Endothelial cell of hepatic sinusoid (primary cell): ENCODE measurements around the gene NDUFS5.
"Not testable (repeated sequence)": the region's sequence is repeated elsewhere in the genome, so short reads cannot be mapped to it uniquely, and the experiment has no call there.

Experiments
- in situ Hi-C: cut with HindIII; loops from 2 replicates; pipeline ENCODE4 v1.10.0; 2017; ENCODE audit warnings: low sequenced_read_pairs

NDUFS5 gene

DNA sequence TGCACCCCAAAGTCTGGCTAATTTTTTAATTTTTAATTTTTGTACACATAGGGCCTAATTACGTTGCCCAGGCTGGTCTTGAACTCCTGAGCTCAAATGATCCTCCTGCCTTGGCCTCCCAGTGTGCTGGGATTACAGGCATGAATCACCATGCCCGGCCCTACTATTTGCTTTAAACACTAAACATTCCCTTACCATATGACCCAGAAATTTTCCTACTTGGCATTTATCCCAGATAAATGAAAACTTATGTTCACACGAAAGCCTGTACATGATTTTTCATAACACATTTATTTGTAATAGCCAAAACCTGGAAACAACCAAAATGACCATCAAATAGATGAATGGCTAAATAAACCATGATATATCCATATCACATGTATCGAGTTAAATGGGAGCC is 35.8 kb downstream of the NDUFS5 start:
- in situ Hi-C loops: no loop called here

DNA sequence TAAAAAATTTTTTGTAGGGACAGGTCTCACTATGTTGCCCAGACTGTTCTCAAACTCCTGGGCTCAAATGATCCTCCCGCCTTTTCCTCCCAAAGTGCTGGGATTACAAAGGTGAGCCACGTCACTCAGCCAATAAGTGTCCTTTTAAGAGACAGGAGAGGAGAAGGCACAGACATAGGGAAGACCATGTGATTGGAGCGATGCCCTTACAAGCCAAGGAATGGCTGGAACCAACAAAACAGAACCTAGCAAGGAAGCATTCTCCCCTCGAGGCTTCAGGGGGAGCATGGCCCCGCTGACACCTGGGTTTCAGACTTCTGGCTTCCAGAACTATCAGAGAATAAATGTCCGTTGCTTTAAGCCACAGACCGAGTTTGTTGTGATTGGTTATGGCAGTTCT is 37.0 kb downstream of the NDUFS5 start:
- in situ Hi-C loops: no loop called here

DNA sequence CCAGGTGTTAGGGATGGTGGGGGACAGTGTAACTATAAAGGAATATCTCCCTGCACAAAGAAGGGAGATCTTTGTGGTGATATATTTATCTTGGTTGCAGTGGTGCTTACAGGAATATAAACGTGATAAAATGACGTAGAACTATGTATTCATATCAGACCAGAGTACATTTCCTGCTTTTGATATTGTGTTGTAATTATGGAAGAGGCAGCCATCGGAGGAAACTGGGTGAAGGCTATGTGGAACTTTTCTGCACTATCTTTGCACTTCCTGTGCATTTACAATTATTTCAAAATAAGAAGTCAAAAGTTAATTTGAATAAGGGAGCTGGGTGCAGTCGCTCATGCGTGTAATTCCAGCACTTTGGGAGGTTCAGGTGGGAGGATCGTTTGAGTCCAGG is 37.6 kb downstream of the NDUFS5 start:
- in situ Hi-C loops: no loop called here

DNA sequence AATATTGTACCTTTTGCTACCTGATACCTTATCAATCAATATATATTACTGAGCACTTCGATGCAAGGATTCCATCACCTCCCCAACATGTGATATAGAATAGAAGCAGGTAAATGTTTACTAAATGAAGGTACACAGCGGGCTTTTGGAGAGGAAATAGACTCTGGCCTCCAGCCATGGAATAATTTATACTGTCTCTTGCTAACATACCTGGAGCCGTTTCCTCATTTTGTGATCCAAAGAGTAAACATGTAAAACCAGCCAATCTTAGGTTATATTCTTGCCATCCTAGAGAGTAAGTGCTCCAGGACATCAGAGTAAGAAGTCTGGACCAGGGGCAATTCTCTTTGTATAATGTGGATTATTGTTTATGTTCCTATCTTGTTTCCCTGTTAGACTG is 39.4 kb downstream of the NDUFS5 start:
- in situ Hi-C loops: no loop called here

DNA sequence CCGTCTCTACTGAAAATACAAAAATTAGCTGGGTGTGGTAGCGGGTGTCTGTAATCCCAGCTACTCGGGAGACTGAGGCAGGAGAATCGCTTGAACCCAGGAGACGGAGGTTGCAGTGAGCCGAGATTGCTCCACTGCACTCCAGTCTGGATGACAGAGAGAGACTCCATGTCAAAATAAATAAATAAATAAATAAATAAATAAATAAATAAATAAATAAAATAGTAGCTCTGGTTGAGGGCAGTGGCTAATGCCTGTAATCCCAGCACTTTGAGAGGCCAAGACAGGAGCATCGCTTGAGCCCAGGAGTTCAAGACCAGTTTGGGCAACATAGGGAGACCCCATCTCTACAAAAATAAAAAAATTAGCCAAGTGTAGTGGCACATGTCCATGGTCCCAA is 42.1 kb downstream of the NDUFS5 start:
- in situ Hi-C loops: not testable (repeated sequence)

DNA sequence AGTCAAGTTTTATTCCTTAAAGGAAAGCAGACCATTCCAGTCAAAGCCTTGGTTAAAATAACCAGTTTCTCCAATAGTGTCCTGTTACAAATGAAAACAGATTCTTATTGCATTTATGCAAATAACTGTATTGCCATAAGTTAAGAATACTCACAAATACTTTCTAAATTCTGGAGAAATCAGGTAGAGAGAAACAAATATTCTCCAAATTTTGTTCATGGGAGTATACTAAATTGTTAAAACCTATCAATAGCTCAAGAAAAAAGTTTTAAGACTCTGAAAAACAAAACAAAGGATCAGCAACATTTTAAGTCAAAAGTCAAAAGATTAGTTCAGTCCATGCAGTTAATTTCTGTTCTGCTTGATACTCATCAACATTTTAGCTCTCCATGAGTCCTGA is 45.4 kb downstream of the NDUFS5 start:
- in situ Hi-C loops: not testable (repeated sequence)

DNA sequence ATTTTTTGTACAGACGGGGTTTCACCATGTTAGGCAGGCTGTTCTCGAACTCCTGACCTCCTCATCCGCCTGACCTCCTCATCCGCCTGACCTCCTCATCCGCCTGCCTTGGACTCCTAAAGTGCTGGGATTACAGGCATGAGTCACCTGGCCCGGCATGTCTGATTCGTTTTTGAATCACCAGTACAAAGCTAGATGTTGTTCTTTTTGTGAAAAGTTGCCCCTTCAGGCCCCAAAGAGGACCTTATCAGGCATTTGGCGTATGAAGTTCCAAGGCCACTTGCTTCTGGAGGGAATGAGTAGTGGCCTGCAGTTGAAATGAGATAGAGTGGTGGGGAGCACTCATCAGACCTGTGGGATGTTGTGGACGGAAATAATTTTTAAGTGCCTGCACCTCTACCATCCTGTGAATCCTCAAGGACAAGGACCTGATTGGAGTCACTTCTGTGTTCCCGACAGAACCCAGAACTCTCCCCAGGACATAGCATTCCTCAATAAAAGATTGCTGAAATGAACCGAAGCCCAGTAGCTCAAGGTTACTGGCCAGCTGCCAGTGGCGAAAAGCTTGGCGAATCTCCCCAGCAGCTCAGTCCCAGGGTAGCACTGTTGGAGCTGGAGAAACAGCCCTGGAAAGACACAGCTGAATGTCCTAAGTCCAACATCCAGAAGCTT is 50.1 kb downstream of the NDUFS5 start:
- in situ Hi-C loops: loop anchor here (25.0 kb wide), 1 partner anchor 461 kb away; no protein-coding TSS in a partner anchor

DNA sequence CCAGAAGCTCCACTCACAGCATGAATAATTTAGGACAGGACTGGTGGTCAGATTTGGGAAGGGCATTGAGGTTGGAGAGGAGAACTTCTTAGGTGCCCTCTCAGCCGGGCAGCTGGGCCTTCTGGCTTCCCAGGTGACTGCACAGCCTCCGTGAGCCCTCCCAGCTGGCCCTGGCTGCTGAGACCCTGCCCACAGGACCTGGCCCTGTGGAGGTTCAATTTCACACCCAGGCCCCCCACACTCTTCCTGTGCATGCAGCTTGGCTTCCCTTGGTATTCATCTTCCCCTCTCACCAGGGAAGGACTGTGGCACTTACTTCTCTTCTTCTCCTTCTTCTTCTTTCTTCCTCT is 50.6 kb downstream of the NDUFS5 start:
- in situ Hi-C loops: loop anchor here (25.0 kb wide), 1 partner anchor 461 kb away; no protein-coding TSS in a partner anchor

DNA sequence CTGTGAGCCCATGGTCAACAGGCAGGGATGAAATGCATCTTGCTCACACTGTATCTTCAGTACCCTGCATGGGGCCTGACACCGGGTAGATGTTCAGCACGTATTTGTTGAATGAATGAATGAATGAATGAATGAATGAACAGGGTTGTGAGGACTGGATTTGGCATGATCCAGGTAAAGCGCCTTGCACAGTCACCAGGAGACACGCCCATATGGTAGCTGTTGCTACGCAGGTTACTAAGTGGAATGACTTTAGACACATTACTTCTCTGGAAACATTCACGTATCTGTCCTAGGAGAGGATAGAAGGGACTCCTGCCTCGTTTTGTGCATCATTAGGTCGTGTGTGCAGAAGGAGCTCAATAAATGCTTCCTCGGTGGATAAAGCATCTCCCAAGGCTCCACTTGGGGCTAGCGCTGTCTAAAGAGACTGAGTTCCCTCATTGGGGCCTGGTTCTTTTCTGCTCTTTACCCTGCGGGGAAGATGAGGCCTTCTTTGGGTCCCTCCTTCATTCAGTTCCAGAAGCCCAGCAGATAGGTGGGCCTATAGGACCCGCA is 54.2 kb downstream of the NDUFS5 start:
- in situ Hi-C loops: loop anchor here (25.0 kb wide), 1 partner anchor 457 kb away; no protein-coding TSS in a partner anchor

DNA sequence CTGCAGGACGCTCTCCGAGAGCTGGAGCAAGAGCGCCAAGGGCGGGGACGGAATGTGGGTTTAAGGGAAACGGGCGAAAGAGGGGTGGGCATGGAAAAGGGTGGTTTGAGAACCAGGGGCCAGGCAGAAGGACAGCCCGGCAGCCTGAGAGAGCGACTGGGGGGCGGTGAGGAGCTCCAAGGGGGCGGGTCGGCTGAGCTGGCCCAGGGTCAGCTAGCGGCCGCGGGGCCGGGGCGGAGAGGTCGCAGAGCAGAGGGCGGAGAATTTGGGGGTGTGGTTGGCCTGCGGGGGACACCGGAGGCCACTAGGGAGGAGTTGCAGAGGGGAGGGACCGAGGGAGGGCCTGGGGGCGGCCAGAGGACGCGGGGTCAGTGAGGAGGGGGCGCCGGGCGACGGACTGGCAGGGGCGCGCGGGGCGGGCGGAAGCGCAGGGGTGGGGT is 54.7 kb downstream of the NDUFS5 start:
- in situ Hi-C loops: loop anchor here (25.0 kb wide), 1 partner anchor 456 kb away; no protein-coding TSS in a partner anchor

DNA sequence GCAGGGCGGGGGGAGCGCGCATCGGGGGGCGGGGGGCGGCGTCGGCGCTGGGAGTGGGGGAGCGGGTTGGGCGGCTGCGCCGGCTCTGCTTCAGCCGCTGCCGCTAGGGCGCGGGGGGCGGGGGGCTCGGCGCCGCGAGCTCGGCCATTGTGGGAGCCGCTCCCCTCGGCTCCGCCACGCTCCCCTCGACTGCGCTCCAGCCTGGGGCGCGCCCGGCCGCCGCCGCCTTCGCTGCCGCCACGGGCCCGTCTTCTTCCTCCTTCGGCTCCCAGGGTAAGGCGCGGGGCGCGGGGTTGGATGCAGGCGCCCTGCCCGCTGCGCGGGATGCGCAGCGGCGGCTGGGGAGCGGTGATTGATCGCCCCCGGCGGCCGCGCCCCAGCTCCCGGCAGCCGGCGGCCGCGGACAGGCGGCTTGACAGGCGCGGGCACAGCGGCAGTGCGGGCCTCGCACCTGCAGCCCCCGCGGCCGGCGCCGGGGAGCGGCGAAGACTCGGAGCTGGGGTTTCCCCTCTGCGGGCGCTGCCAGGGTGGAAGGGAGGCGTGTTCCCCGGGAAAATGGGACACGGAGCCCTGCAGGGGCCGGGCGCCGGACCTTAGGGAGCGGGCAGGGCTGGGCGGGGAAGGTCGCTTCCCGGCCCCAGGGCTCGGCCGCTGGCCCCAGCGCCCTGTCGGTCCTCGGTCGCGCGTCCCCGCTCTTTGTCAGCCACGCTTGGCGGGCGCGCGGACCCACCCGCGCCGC is 55.3 kb downstream of the NDUFS5 start:
- in situ Hi-C loops: loop anchor here (25.0 kb wide), 1 partner anchor 456 kb away; no protein-coding TSS in a partner anchor

DNA sequence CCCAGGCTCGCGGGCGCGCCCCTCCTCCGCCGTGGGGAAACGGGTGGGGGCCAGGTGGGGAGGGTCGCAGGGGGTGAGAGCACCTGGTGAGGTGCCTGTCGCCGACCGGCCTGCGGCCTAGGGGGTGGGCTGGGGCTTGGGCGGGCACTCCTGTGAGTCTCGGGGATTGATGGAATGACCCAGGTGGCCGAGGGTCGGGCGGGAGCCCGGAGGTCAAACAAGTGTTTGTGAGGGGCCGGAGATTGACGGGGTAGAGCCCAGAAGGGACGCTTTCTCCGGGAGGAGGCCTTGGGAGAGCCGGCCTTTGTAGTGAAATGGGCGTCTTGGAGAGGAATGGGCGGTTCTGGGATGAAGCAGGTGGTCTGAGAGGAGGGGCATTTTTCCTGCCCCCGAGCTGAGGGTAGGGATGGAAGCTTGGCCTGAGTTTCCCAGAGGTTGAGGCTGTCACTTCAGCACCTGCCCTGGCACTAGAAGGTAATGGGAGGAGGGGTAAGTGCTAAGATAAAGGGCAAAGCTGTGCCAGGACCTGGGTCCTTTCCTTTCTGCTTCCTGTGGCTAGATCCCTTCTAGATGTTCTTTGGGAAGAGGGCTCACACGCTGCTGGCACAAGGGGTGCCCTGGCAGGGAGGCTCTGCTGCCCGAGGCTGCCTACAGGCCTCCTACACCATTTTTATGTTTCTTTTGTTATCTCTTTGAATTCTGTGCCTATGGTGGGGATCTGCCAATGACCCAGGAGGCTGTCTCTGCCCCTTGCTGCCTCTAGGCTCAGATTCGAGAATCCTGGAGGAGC is 56.1 kb downstream of the NDUFS5 start:
- in situ Hi-C loops: loop anchor here (25.0 kb wide), 1 partner anchor 455 kb away; no protein-coding TSS in a partner anchor

DNA sequence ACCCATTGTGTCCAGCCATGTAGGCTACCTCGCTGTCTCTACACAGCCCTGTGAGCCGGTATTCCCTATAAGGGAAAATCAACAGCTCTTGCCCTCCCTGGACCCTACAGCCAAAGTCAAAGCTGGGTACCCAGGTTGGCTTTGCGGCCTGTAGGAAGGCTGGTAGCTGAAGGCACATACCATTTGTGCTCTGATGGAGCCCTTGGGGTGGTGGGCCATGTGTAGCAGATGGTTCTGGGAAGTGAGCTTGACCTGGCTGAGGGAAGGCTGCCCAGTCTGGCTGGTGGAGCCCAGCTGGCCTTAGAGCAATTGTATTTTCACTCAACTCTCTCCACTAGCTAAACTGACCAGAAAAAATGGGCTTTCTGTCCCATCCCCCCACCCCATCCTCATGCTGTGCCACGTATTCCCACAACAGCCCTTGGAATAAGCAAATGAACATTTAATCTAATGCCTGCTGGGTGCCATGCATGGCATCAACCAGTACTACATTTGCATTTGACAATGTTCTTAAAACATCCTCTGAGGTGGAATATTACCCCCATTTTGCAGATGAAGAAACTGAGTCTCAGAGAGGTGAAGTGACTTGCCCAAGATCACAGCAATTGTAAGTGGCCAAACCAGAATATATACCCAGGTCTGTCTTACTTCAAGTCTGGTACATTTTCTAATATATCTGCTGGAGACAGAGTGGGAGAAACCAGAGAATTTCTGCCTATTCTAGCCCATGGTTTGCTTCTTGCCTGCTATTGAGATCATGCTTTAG is 56.8 kb downstream of the NDUFS5 start:
- in situ Hi-C loops: loop anchor here (25.0 kb wide), 1 partner anchor 454 kb away; no protein-coding TSS in a partner anchor

DNA sequence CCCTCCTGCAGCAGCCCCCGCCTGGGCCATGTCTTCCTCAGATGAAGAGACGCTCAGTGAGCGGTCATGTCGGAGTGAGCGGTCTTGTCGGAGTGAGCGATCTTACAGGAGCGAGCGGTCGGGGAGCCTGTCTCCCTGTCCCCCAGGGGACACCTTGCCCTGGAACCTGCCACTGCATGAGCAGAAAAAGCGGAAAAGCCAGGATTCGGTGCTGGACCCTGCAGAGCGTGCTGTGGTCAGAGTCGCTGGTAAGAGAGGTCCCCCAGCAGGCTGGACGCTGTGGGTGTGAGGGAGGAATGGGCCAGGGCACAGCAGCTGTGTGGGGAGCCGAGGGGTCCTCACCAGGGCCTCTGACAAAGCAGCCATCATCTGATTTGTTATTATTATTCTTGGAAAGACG is 58.0 kb downstream of the NDUFS5 start:
- in situ Hi-C loops: loop anchor here (25.0 kb wide), 1 partner anchor 453 kb away; no protein-coding TSS in a partner anchor
